HG03045 (cell line): ENCODE data around the gene FGF10.

Experiments used
- ATAC-seq: cut with Tn5 transposase; IDR thresholded peaks from one replicate; pipeline ENCODE4 v1.9.1; 2021; ENCODE audit warnings: mild to moderate bottlenecking, moderate library complexity; ENCODE audit not compliant: unreplicated experiment

The FGF10 gene

DNA sequence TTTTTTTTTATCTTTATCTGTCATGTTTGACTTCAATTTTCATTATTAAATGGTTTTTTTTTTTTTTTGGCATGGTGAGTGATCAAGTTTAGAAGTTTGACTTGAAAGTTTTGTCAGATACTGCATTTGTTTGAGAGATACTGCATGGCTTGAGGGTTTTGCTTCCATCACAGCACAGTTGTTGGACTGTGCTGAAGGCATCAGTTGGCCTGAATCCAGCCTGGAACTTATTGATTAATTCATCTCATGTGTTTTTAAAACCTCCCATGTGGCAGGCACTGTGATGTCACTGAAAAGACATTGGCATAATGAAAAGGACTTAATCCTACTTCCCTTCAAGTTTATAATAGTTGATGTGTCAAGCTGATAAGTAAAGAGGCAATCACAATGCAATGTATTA lies 128.4 kb downstream of the FGF10 start:
- no peak for ATAC-seq

DNA sequence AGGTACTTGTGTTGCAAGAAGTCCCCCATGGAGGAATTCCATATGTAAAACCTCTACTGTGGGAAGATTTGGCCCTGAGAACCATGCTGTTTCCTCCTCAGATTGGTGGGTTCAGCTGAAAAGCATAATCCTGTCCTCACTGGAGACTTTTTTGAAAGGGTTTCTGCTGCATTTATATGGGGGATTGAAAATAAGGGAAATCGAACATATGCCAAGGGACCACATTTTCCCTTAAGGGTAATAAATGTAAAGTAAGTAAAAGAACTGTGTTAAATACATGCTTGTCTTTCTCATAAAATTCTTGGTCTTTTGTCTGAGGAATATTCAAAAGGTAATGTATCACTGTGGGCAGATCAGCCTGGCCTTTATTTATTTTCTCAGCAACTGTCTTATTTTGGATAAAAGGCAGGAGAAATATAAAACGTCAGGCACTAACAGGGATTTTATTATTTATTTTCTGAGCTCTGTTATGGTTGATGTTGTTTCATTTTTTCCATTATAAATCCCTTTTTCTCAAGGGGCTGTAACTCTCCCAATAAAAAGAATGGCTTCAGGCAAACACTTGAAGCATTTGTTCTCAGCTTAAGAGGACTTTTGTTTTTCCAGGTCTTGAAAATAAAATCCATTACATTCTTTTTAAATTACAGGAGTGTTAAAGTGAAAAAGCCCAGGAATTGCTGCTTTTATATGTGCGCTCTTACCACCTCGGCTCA lies 131.4 kb downstream of the FGF10 start:
- ATAC-seq, result no peak

DNA sequence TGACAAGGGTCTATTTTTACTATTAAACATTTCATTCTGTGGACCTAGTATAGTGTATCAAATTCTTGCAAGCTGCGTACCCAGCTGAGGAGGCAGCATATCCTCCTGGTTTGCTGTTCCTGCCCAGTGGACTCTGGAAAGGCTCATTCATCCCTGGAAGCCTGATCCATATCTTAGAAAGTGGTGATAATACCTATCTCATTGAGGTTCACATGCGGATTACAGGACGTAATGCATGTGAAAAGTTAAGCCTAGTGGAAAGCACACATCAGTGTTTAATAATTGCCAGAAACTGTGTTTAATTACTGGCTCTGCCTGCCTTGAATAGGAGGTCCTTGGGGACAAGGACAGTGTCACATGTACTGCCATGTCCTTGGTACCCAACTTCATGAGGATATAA lies 132.0 kb downstream of the FGF10 start:
- ATAC-seq, result no peak
